ENCODE measurements around the gene GRIFIN. TPM values are rescaled to one million over a fixed set of nuclear protein-coding genes. Genes with fewer than 3 reads are reported as not detected.

The GRIFIN gene
- total and polyA plus RNA-seq, 2 donors (not counting 1 experiment from before 2014, with no cell fraction given) = not detected

Other genes starting within 250 kb of the GRIFIN start
- gene MAD1L1, start 243.5 kb downstream of the GRIFIN start, total RNA-seq = 29.4 and 31.8 TPM in 2 replicates
- gene MAD1L1, start 243.5 kb downstream of the GRIFIN start, polyA plus RNA-seq = 9.8 and 11.6 TPM in 2 replicates
- gene MRM2, start 234.2 kb downstream of the GRIFIN start, total RNA-seq = 14.9 and 15.9 TPM in 2 replicates
- gene MRM2, start 234.2 kb downstream of the GRIFIN start, polyA plus RNA-seq = 19.3 and 23.3 TPM in 2 replicates
- gene NUDT1, start 234.2 kb downstream of the GRIFIN start, total RNA-seq = 9.5 and 28.4 TPM in 2 replicates
- 19.8 and 48.9 TPM in 2 replicates for gene NUDT1, start 234.2 kb downstream of the GRIFIN start, polyA plus RNA-seq
- 11.0 and 13.2 TPM in 2 replicates for gene SNX8, start 162.0 kb downstream of the GRIFIN start, total RNA-seq
- 27.4 and 48.0 TPM in 2 replicates for gene SNX8, start 162.0 kb downstream of the GRIFIN start, polyA plus RNA-seq
- 133 and 139 TPM in 2 replicates for gene EIF3B, start 121.6 kb downstream of the GRIFIN start, total RNA-seq
- gene EIF3B, start 121.6 kb downstream of the GRIFIN start, polyA plus RNA-seq = 92.8 and 125 TPM in 2 replicates
- 1.5 and 3.5 TPM in 2 replicates for gene CHST12, start 72.8 kb downstream of the GRIFIN start, total RNA-seq
- 9.5 and 10.2 TPM in 2 replicates for gene CHST12, start 72.8 kb downstream of the GRIFIN start, polyA plus RNA-seq
- gene LFNG, start 43.4 kb upstream of the GRIFIN start, total RNA-seq = 0.33 and 0.77 TPM in 2 replicates
- gene LFNG, start 43.4 kb upstream of the GRIFIN start, polyA plus RNA-seq = 1.2 and 3.5 TPM in 2 replicates
- gene BRAT1, start 79.1 kb upstream of the GRIFIN start, total RNA-seq = 20.1 and 20.3 TPM in 2 replicates
- gene BRAT1, start 79.1 kb upstream of the GRIFIN start, polyA plus RNA-seq = 4.0 and 5.8 TPM in 2 replicates
- gene IQCE, start 82.6 kb upstream of the GRIFIN start, total RNA-seq = 7.7 and 8.3 TPM in 2 replicates
- gene IQCE, start 82.6 kb upstream of the GRIFIN start, polyA plus RNA-seq = 5.1 and 5.3 TPM in 2 replicates
- gene TTYH3, start 155.6 kb upstream of the GRIFIN start, total RNA-seq = 15.4 and 19.7 TPM in 2 replicates
- 17.4 and 24.5 TPM in 2 replicates for gene TTYH3, start 155.6 kb upstream of the GRIFIN start, polyA plus RNA-seq
- gene AMZ1, start 211.8 kb upstream of the GRIFIN start, total RNA-seq = 0.26 and 0.33 TPM in 2 replicates
- 0.23 and 0.26 TPM in 2 replicates for gene AMZ1, start 211.8 kb upstream of the GRIFIN start, polyA plus RNA-seq

Data from fibroblast of lung (primary cell).